ENCODE data around the gene EDEM2. TPM values are rescaled to one million over a fixed set of nuclear protein-coding genes. Genes with fewer than 3 reads are reported as not detected.

Gene EDEM2
- total and polyA plus RNA-seq, 2 of the 13 experiments (the other 11 are each of a cell fraction or from before 2014, with no cell fraction given) = 33.1 to 46.9 TPM

GRCh38 chr20:35174458-35175216, 27.5 kb upstream of the EDEM2 start (continued):
- TF ChIP-seq IKZF5 (CRISPR knock-in tag; IDR thresholded peaks at IDR 0.05) (peak; percentile 87; the same call in 1 of the 2 replicates), ZNF597 (CRISPR knock-in tag; IDR thresholded peaks at IDR 0.05) (no peak), SUZ12 (IDR thresholded peaks at IDR 0.05; ENCODE audit: low read depth, low read length) (no peak), DRAP1 (CRISPR knock-in tag; IDR thresholded peaks at IDR 0.05) (peak; percentile 71), ZNF367 (CRISPR knock-in tag; IDR thresholded peaks at IDR 0.05; ENCODE audit: borderline replicate concordance) (0 out of 2 replicates have a peak, but pooled peaks have one; percentile 39), RFXAP (CRISPR knock-in tag; IDR thresholded peaks at IDR 0.05; ENCODE audit: borderline replicate concordance) (no peak; the same call in 1 of the 2 replicates), ZMAT5 (CRISPR knock-in tag; IDR thresholded peaks at IDR 0.05; ENCODE audit: borderline replicate concordance, low read depth) (no peak), ZBTB7B (CRISPR knock-in tag; IDR thresholded peaks at IDR 0.05) (peak; percentile 76; the same call in 1 of the 2 replicates), HNRNPL (IDR thresholded peaks at IDR 0.05; ENCODE audit: low read depth, low read length) (peak; percentile 88; the same call in 1 of the 2 replicates), MATR3 (CRISPR knock-in tag; IDR thresholded peaks at IDR 0.05) (no peak), KLF13 (CRISPR knock-in tag; IDR thresholded peaks at IDR 0.05) (no peak; the same call in 1 of the 2 replicates), RARA (CRISPR knock-in tag; IDR thresholded peaks at IDR 0.05) (peak; percentile 60), ZBTB39 (CRISPR knock-in tag; IDR thresholded peaks at IDR 0.05) (no peak; the same call in 1 of the 2 replicates), ZNF737 (CRISPR knock-in tag; IDR thresholded peaks at IDR 0.05; ENCODE audit: borderline replicate concordance) (no peak), DMAP1 (CRISPR knock-in tag; IDR thresholded peaks at IDR 0.05) (peak; percentile 98), SCMH1 (CRISPR knock-in tag; IDR thresholded peaks at IDR 0.05; ENCODE audit: borderline replicate concordance) (no peak), GPN1 (CRISPR knock-in tag; IDR thresholded peaks at IDR 0.05; ENCODE audit: borderline replicate concordance) (peak; percentile 77; the same call in 1 of the 2 replicates), SIX1 (CRISPR knock-in tag; IDR thresholded peaks at IDR 0.05; ENCODE audit: borderline replicate concordance) (no peak), ZNF639 (CRISPR knock-in tag; conservative IDR thresholded peaks at IDR 0.05) (peak; percentile 86), ZNF775 (CRISPR knock-in tag; IDR thresholded peaks at IDR 0.05; ENCODE audit: borderline replicate concordance) (no peak), PAX8 (CRISPR knock-in tag; IDR thresholded peaks at IDR 0.05; ENCODE audit: borderline replicate concordance) (0 out of 2 replicates have a peak, but pooled peaks have one; percentile 76), ZNF333 (CRISPR knock-in tag; IDR thresholded peaks at IDR 0.05; ENCODE audit: borderline replicate concordance) (0 out of 2 replicates have a peak, but pooled peaks have one; percentile 72), RBM22 (optimal IDR thresholded peaks at IDR 0.05; ENCODE audit: low read length) (no peak)

Measured in HepG2 (cell line).